T1000 (cell line): ENCODE results near the gene WT1.
"Not testable (repeated sequence)": the region's sequence is repeated elsewhere in the genome, so short reads cannot be mapped to it uniquely, and the experiment has no call there.

Experiments
- DNase-seq: peaks from one replicate; lab custom pipeline; 2025; ENCODE audit warnings: mixed read lengths; lab: John Stamatoyannopoulos, UW

WT1 gene

GRCh38 chr11:32386770-32387377 is 48.5 kb downstream of the WT1 start:
- no peak for DNase-seq

GRCh38 chr11:32385998-32386397 is 49.3 kb downstream of the WT1 start:
- DNase-seq, result no peak

GRCh38 chr11:32382339-32383049 is 52.8 kb downstream of the WT1 start:
- DNase-seq, result no peak

- DNase-seq, result no peak
Observed at GRCh38 chr11:32381179-32381578, 54.2 kb downstream of the WT1 start.

- no peak for DNase-seq
Observed at GRCh38 chr11:32379719-32380118, 55.6 kb downstream of the WT1 start.

GRCh38 chr11:32375826-32376225 is 59.5 kb downstream of the WT1 start:
- no peak for DNase-seq

- no peak for DNase-seq
Observed at GRCh38 chr11:32374261-32374711, 61.1 kb downstream of the WT1 start.

- DNase-seq, result not testable (repeated sequence)
Observed at GRCh38 chr11:32369987-32370386, 65.4 kb downstream of the WT1 start.

- no peak for DNase-seq
Observed at GRCh38 chr11:32366666-32367065, 68.7 kb downstream of the WT1 start.

- no peak for DNase-seq
Observed at GRCh38 chr11:32365192-32365591, 70.1 kb downstream of the WT1 start.

- DNase-seq, result no peak
Observed at GRCh38 chr11:32358729-32359128, 76.6 kb downstream of the WT1 start.

- DNase-seq, result no peak
Observed at GRCh38 chr11:32353884-32354283, 81.5 kb downstream of the WT1 start.

GRCh38 chr11:32348502-32348901 is 86.8 kb downstream of the WT1 start:
- no peak for DNase-seq

- DNase-seq, result no peak
Observed at GRCh38 chr11:32344946-32345345, 90.4 kb downstream of the WT1 start.

GRCh38 chr11:32343325-32344008 is 91.9 kb downstream of the WT1 start:
- no peak for DNase-seq

- DNase-seq, result no peak
Observed at GRCh38 chr11:32341620-32342613, 93.4 kb downstream of the WT1 start.

GRCh38 chr11:32340181-32340580 is 95.2 kb downstream of the WT1 start:
- no peak for DNase-seq
